CD14-positive monocyte (primary cell): ENCODE measurements around the gene YES1. TPM values are rescaled to one million over a fixed set of nuclear protein-coding genes. Genes with fewer than 3 reads are reported as not detected.

ENCODE experiments used
- DNase-seq, 3 donors: peaks; one replicate each; pipeline ENCODE4 v3.0.0-alpha.2; 2011 to 2022
- H2AFZ ChIP-seq: 2 replicates; pipeline ENCODE4 v1.6.0; 2012; ENCODE audit warnings: mild to moderate bottlenecking, low read depth, low read length, inconsistent platforms; ENCODE audit not compliant: insufficient read depth, poor library complexity, severe bottlenecking
- H3K27ac ChIP-seq, 2 donors: 1 replicate in 1 of 2; 2 replicates in 1 of 2; pipeline ENCODE4 v1.5.1; 2012 to 2013; ENCODE audit warnings: low read length in 2 of 2, control low read depth in 1 of 2, inconsistent platforms in 1 of 2, low read depth in 1 of 2, mild to moderate bottlenecking in 1 of 2
- H3K27me3 ChIP-seq, 2 donors: one replicate each; pipeline versions ENCODE4 v1.6.0 to v1.6.1; 2011 to 2013; ENCODE audit warnings: low read length in 2 of 2; ENCODE audit not compliant: control insufficient read depth in 2 of 2, insufficient read depth in 2 of 2
- H3K36me3 ChIP-seq, 2 donors: replicated peaks in 1 of 2; 1 replicate in 1 of 2; 2 replicates in 1 of 2; pipeline versions ENCODE4 v1.5.1 to v1.6.1; 2012 to 2013; ENCODE audit warnings: low read length in 2 of 2, control low read depth in 1 of 2, inconsistent platforms in 1 of 2, mild to moderate bottlenecking in 1 of 2; ENCODE audit not compliant: insufficient read depth in 2 of 2, control insufficient read depth in 1 of 2
- H3K4me1 ChIP-seq, 2 donors: 1 replicate in 1 of 2; 2 replicates in 1 of 2; pipeline versions ENCODE4 v1.5.1 to v1.6.1; 2012 to 2013; ENCODE audit warnings: low read length in 2 of 2, control low read depth in 1 of 2, inconsistent platforms in 1 of 2, mild to moderate bottlenecking in 1 of 2, moderate library complexity in 1 of 2; ENCODE audit not compliant: insufficient read depth in 2 of 2, control insufficient read depth in 1 of 2
- H3K4me2 ChIP-seq: replicated peaks from 2 replicates; pipeline ENCODE3; 2012; ENCODE audit warnings: low read length, moderate library complexity, mild to moderate bottlenecking; ENCODE audit not compliant: poor library complexity, severe bottlenecking; ENCODE audit errors: extremely low read depth
- H3K4me3 ChIP-seq, 3 experiments: fragments of 200-600 bp in 1 of 3; sonication (generic) in 1 of 3; replicated peaks in 1 of 3; 1 replicate in 2 of 3; 2 replicates in 1 of 3; pipeline ENCODE4 v1.5.1; 2011 to 2013; ENCODE audit warnings: low read length in 3 of 3, mild to moderate bottlenecking in 3 of 3, control low read depth in 2 of 3, low read depth in 2 of 3, inconsistent platforms in 1 of 3, moderate library complexity in 1 of 3
- H3K79me2 ChIP-seq: 2 replicates; pipeline ENCODE4 v1.6.0; 2012; ENCODE audit warnings: mild to moderate bottlenecking, control low read depth, inconsistent platforms, low read length, moderate library complexity; ENCODE audit not compliant: insufficient read depth
- H3K9ac ChIP-seq: 2 replicates; pipeline ENCODE4 v1.6.0; 2017; ENCODE audit warnings: low read length, mild to moderate bottlenecking; ENCODE audit not compliant: insufficient read depth, poor library complexity, severe bottlenecking
- H3K9me3 ChIP-seq, 2 donors: replicated peaks in 1 of 2; 1 replicate in 1 of 2; 2 replicates in 1 of 2; pipeline versions ENCODE4 v1.5.1 to v1.6.1; 2012 to 2013; ENCODE audit warnings: low read length in 2 of 2, control low read depth in 1 of 2; ENCODE audit not compliant: control insufficient read depth in 1 of 2, insufficient read depth in 1 of 2
- H4K20me1 ChIP-seq: 2 replicates; pipeline ENCODE4 v1.6.0; 2012; ENCODE audit warnings: mild to moderate bottlenecking, low read length, control low read depth, moderate library complexity; ENCODE audit not compliant: insufficient read depth
- H3K27ac Mint-ChIP-seq, 7 donors: one replicate each; pipeline ENCODE4 v1.8.0; 2020; ENCODE audit warnings: mild to moderate bottlenecking in 7 of 7, mixed read lengths in 7 of 7, moderate library complexity in 6 of 7, inconsistent platforms in 2 of 7
- H3K27me3 Mint-ChIP-seq, 3 donors: one replicate each; pipeline ENCODE4 v1.8.0; 2021 to 2022; ENCODE audit warnings: low read depth in 3 of 3, mild to moderate bottlenecking in 3 of 3, mixed read lengths in 3 of 3, moderate library complexity in 3 of 3, inconsistent platforms in 1 of 3
- H3K36me3 Mint-ChIP-seq, 2 donors: one replicate each; pipeline ENCODE4 v1.8.0; 2020; ENCODE audit warnings: mixed read lengths in 2 of 2, inconsistent platforms in 1 of 2, mild to moderate bottlenecking in 1 of 2
- H3K4me1 Mint-ChIP-seq: one replicate; pipeline ENCODE4 v1.8.0; 2020; ENCODE audit warnings: mild to moderate bottlenecking, mixed read lengths
- H3K4me3 Mint-ChIP-seq, 2 donors: one replicate each; pipeline ENCODE4 v1.8.0; 2020; ENCODE audit warnings: mild to moderate bottlenecking in 2 of 2, mixed read lengths in 2 of 2, moderate library complexity in 1 of 2
- H3K9me3 Mint-ChIP-seq, 7 donors: one replicate each; pipeline ENCODE4 v1.8.0; 2020 to 2022; ENCODE audit warnings: mixed read lengths in 7 of 7, mild to moderate bottlenecking in 6 of 7, moderate library complexity in 6 of 7, inconsistent platforms in 2 of 7
- WGBS: methylation state at CpG from one replicate; pipeline ENCODE4 v1.1.5; 2013; ENCODE audit warnings: missing lambda C conversion rate; ENCODE audit not compliant: insufficient coverage; 5-methylcytosine and 5-hydroxymethylcytosine counted together
- intact Hi-C, 2 donors: fragments of 100-400 bp; cut with micrococcal nuclease; formaldehyde crosslinking; loops; one replicate each; pipeline versions ENCODE4 v1.15.0 to v1.15.1; 2023
- polyA plus RNA-seq, 3 donors: library from polyadenylated mRNA; depleted of rRNA in 1 of 3; unstranded in 2 of 3; stranded (reverse) in 1 of 3; fragments of 300-500 nt in 2 of 3; fragments of >200 nt in 1 of 3; fragmentation: Illumina TruSeq in 2 of 3; gene quantifications; 1 replicate in 2 of 3; 2 replicates in 1 of 3; pipeline ENCODE4 v1.2.3, GENCODE V29; 2012 to 2021
- TF ChIP-seq, protein P1 (sequence below): fragments of 200-600 bp; IDR thresholded peaks from one replicate; pipeline ENCODE4 v1.8.0; 2022; ENCODE audit warnings: antibody characterized with exemption, mild to moderate bottlenecking

YES1 gene
- polyA plus RNA-seq, 3 donors, result not detected

DNA sequence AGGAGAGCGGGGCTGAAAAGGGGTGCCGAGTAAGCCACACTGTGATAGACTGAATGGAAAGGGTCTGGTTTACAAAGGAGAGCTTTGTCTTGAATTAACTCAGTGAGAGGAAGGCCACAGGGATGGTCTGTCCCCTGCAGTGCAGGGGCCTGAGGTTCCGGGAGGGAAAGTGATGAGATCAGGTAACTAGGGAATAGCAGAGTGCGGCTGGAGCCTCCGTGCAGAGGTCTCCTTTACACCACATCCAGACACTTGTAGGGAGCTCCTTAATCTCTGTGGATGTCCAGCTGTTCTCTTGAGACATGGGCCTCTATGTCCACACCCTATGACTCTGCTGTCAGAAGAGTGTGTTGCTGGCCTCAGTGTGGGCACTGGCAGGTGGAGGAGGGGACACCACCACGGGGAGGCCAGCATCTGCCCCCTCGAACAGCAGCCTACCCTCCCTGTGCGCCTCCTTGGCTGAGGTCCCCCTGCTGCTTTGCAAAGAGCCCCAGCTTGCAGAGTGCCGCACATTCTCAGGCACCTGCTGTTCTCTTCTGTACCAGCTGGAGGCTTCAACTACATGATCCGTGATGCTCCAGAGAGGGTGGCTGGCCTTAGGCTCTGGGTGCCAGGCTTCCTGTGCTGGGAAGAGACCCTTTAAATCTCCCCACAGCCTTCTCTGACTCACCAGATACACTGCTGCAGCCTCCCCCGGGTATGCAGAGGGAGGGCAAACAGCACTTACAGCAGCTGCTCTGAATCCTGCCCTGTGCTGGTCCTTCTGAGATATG, 125.5 kb downstream of the YES1 start:
- H3K9ac ChIP-seq, result no peak overlapping the region
- 98% methylated on average over 5 of the region's 11 CpGs for WGBS

DNA sequence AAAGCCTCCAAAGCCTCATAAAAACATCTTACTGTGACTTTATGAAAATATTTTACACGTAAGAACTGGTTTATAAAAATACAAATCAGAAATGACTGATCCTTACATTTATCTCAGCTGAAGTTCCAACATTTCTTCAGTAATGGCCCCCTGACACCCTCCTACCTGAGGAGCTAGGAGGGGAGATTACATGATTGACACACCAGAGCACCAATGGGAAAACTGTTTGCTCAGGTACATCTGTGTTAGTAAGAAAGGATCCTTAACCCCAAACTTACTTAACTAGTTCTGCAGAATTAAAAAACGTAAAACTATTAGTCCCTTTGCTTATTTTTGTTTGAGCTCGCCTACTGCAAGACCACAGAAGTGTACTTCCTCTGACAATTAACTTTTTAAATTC, 126.6 kb downstream of the YES1 start:
- Histone ChIP-seq H3K4me1 (no peaks in the 10 kb centered on the region), H3K27me3 (no peaks in the 10 kb centered on the region), H3K79me2 (no peaks in the 10 kb centered on the region), H3K4me2 (no peak overlapping the region), H3K9me3 (no peaks in the 10 kb centered on the region), H2AFZ (no peak overlapping the region), H3K4me3 (no peak overlapping the region), H4K20me1 (no peaks in the 10 kb centered on the region), H3K27ac (no peak overlapping the region), H3K36me3 (peaks cover 0 to 25% of the 10 kb centered on the region in 2 donors), H3K9ac (no peak overlapping the region)
- no peak overlapping the region for H3K4me3 Mint-ChIP-seq
- DNase-seq, result no peak
- TF ChIP-seq, protein P1, sequence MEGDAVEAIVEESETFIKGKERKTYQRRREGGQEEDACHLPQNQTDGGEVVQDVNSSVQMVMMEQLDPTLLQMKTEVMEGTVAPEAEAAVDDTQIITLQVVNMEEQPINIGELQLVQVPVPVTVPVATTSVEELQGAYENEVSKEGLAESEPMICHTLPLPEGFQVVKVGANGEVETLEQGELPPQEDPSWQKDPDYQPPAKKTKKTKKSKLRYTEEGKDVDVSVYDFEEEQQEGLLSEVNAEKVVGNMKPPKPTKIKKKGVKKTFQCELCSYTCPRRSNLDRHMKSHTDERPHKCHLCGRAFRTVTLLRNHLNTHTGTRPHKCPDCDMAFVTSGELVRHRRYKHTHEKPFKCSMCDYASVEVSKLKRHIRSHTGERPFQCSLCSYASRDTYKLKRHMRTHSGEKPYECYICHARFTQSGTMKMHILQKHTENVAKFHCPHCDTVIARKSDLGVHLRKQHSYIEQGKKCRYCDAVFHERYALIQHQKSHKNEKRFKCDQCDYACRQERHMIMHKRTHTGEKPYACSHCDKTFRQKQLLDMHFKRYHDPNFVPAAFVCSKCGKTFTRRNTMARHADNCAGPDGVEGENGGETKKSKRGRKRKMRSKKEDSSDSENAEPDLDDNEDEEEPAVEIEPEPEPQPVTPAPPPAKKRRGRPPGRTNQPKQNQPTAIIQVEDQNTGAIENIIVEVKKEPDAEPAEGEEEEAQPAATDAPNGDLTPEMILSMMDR, result no peak
- WGBS, result no CpG with 5 or more reads among the region's 3 CpGs
- H3K27ac Mint-ChIP-seq, result no peak overlapping the region
- H3K9me3 Mint-ChIP-seq, result no peaks in the 10 kb centered on the region
- intact Hi-C loops, result no loop called here
- H3K36me3 Mint-ChIP-seq, result peaks cover 21 to 23% of the 10 kb centered on the region in 2 donors
- peaks cover 0 to 3% (median 0%) of the 10 kb centered on the region in 3 donors for H3K27me3 Mint-ChIP-seq
- peaks cover 17% of the 10 kb centered on the region for H3K4me1 Mint-ChIP-seq

More for the DNA sequence above, 125.5 kb downstream of the YES1 start:
- H3K36me3 Mint-ChIP-seq, result peaks cover 21 to 22% of the 10 kb centered on the region in 2 donors
- H3K27me3 Mint-ChIP-seq, result peaks cover 0 to 3% (median 0%) of the 10 kb centered on the region in 3 donors
- Histone ChIP-seq H3K27ac (no peak overlapping the region), H2AFZ (no peak overlapping the region), H3K36me3 (peaks cover 0 to 24% of the 10 kb centered on the region in 2 donors), H3K4me1 (no peaks in the 10 kb centered on the region), H3K4me2 (no peak overlapping the region), H3K27me3 (no peaks in the 10 kb centered on the region), H3K4me3 (no peak overlapping the region), H3K9me3 (no peaks in the 10 kb centered on the region), H4K20me1 (no peaks in the 10 kb centered on the region), H3K79me2 (no peaks in the 10 kb centered on the region)
- H3K9me3 Mint-ChIP-seq, result no peaks in the 10 kb centered on the region
- intact Hi-C loops, result no loop called here
- TF ChIP-seq, protein P1, result no peak
- DNase-seq, result no peak
- H3K27ac Mint-ChIP-seq, result no peak overlapping the region
- peaks cover 17% of the 10 kb centered on the region for H3K4me1 Mint-ChIP-seq
- no peak overlapping the region for H3K4me3 Mint-ChIP-seq
